Activated CD4-positive, alpha-beta T cell treated with anti-CD3 and anti-CD28 coated beads, Interleukin-2, amount 10 ng/mL, durations not matched to agents 7 days and 5 days (primary cell): ENCODE results near the gene ZFHX3. TPM values are rescaled to one million over a fixed set of nuclear protein-coding genes. Genes with fewer than 3 reads are reported as not detected.

Experiments used
- CTCF ChIA-PET: fragments of 350-600 bp; sonication (Branson Sonifier 250); formaldehyde crosslinking; loops from one replicate; lab custom pipeline; 2021; ENCODE audit warnings: antibody characterized with exemption; lab: Charles Lee
- POLR2A ChIA-PET: fragments of 350-600 bp; sonication (Branson Sonifier 250); formaldehyde crosslinking; loops from one replicate; lab custom pipeline; 2021; ENCODE audit warnings: antibody characterized with exemption; lab: Charles Lee
- DNase-seq: peaks from one replicate; pipeline ENCODE4 v3.0.0-alpha.2; 2020
- H3K27ac Mint-ChIP-seq: one replicate; pipeline ENCODE4 v1.8.0; 2021; ENCODE audit warnings: mild to moderate bottlenecking, moderate library complexity, mixed read lengths
- H3K27me3 Mint-ChIP-seq: one replicate; pipeline ENCODE4 v1.8.0; 2021; ENCODE audit warnings: mixed read lengths
- H3K36me3 Mint-ChIP-seq: one replicate; pipeline ENCODE4 v1.8.0; 2021; ENCODE audit warnings: low read depth, mixed read lengths
- H3K4me1 Mint-ChIP-seq: one replicate; pipeline ENCODE4 v1.8.0; 2021; ENCODE audit warnings: mixed read lengths
- H3K4me3 Mint-ChIP-seq: one replicate; pipeline ENCODE4 v1.8.0; 2021; ENCODE audit warnings: mild to moderate bottlenecking, moderate library complexity, mixed read lengths
- H3K9me3 Mint-ChIP-seq: one replicate; pipeline ENCODE4 v1.8.0; 2021; ENCODE audit warnings: mixed read lengths
- total RNA-seq, 2 experiments: library from RNA; stranded (reverse); gene quantifications; one replicate each; pipeline ENCODE4 v1.2.3, GENCODE V29; 2021

The ZFHX3 gene
- total RNA-seq, 2 experiments from 2014 or later: 1.5 to 1.6 TPM

DNA sequence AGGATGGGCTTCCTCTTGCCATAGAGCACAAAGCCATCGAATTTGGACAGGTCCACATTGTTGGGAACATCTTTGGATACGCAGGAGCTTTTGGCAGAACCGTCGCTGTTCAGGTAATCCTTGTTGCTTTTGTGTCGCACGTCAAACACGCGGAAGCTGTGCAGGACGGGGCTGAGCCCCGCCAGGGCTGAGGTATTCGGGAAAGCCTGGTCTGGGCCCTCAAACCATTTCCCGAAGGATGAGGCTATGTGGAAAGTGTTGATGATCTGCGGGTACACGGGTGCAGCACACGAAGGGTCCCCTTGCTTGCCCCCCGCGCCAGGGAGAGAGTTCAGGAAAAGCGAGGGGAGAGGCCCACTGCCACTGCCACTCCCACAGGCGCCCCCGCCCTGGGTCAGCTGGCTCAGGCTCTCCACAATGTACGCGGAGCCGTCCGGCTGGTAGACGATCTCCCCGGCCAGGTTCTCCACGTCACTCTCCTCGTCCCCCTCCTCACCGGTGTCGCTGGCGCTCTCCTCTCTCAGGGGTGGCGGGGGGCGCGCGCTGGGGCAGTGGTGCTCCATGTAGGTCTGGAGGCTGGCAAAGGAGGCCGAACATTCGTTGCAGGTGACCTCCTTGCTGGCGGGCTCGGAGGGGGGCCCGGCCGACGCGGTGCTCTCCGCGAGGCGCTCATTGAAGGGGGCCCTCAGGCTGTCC lies 88.5 kb downstream of the ZFHX3 start:
- Mint-ChIP-seq H3K4me1 (no peaks in the 10 kb centered on the region), H3K4me3 (no peak overlapping the region), H3K9me3 (peaks cover 4% of the 10 kb centered on the region), H3K27me3 (no peaks in the 10 kb centered on the region), H3K36me3 (no peaks in the 10 kb centered on the region), H3K27ac (no peak overlapping the region)
- ChIA-PET CTCF (no interaction called here), POLR2A (no interaction called here)
- DNase-seq: no peak

DNA sequence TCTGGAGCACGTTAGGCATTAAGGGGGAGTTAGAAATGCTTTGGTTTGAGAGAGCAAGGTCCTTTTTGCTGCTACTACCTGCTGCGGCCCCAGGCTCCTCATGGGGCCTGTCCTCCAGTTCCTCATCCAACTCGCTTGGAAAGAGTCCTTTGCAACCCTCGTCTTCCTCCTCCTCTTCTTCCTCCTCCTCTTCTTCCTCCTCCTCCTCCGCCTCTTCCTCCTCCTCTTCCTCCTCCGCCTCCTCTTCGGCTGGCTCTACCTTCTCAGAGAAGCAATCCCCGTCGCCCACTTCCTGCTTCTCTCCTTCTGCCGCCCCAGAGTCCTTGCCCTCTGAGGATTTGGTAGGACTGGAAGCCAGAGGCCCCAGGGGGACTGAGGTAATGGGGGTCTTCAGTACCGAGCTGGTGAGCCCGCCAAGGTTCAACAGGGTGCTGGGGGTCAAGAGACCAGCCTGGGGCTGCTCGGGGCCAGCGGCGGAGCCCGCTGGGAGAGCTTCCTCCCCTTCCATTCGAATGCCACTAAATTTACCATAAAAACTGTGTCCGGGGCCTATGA lies 89.3 kb downstream of the ZFHX3 start:
- Mint-ChIP-seq H3K9me3 (peaks cover 4% of the 10 kb centered on the region), H3K4me3 (no peak overlapping the region), H3K36me3 (no peaks in the 10 kb centered on the region), H3K27ac (no peak overlapping the region), H3K27me3 (no peaks in the 10 kb centered on the region), H3K4me1 (no peaks in the 10 kb centered on the region)
- POLR2A ChIA-PET: no interaction called here
- CTCF ChIA-PET: no interaction called here
- no peak for DNase-seq

DNA sequence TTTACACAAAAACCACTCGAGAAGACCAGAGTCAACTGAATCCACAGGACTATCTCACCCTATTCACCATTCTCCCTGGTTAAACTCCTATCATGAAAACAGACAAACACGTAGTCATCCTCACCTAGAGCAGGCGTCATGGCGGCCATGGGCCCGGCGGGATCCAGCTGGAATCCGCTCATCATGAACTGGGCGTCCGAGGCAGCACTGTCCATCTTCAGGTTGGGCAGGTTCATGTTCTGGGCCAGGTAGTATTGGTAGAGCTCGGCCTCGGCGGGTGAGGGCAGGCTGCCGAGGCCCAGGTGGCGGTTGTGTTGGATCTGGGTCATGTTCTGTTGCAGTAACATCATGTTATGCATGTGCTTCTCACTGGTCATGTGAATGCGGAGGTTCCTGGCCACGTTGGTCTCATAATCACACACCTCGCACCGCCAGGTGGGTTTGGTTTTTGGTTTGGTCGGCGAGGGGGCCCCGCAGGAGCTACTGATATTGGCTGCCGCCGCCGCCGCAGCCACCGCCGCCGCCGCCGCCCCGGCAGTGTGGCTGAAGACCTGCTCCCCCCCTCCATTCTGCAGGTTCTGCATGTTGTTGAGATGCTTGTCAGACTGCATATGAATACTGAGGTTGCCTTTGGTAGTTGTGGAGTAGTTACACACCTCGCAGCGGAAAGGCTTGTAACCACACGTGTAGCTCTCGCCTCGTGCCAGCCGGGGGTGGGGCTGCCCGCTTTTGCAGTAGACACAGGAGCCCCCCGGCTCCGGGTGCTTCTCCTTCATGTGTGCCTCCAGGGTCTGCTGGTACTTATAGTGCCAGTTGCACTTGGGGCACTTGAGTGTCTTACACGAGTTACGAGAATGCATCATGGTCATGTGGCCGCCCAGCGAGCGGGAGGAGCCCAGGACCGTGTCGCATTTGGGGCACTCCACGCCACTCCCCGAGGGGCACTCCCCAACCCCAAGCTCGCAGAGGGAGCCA lies 90.3 kb downstream of the ZFHX3 start:
- H3K27me3 Mint-ChIP-seq: no peaks in the 10 kb centered on the region
- no peak overlapping the region for H3K4me3 Mint-ChIP-seq
- H3K36me3 Mint-ChIP-seq: no peaks in the 10 kb centered on the region
- H3K4me1 Mint-ChIP-seq: no peaks in the 10 kb centered on the region
- no peak overlapping the region for H3K27ac Mint-ChIP-seq
- ChIA-PET POLR2A (no interaction called here), CTCF (no interaction called here)
- H3K9me3 Mint-ChIP-seq: peaks cover 4% of the 10 kb centered on the region
- DNase-seq: no peak

DNA sequence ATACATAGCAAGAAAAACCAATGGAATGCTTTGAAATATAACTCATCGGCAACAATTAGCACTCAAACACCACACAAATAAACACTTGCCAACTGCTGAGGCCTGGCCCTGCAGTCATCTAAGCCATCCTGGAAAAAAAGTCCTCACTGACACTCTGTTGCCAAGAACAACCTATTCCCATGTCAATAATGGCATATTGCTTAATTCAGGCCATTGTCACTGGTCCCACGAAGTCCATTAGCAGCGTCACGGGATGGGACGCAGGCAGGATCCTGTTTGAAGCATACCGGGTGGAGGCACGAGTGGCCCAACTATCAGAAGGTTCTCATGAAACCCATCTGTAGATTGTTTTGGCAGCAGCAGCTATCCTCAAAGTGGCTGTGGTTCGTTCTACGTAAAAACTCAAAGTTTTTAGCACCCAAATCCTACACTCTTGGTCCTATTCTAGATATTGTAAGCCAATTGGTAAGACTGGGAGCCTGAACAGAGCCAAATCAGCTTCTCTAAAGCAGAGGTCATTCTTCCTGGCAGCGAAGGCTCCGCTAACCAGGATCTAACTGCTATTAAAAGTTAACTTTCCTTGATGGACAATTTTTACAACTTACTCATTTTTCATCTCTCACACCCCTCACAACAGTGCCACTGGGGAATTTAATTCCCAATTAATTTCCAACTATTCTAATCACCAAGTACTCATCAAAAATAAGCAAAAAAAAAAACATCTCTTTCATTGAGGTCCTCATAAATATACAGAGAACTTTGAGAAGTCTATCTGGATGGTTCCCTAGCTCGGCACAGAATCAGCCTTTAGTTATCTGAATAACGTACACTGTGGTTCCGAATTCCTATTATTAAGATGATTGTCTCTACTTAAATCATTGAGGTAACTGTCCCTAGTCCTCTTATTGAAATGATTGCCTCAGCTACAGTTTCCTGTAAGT lies 91.5 kb downstream of the ZFHX3 start:
- no peak overlapping the region for H3K4me3 Mint-ChIP-seq
- H3K27me3 Mint-ChIP-seq: no peaks in the 10 kb centered on the region
- H3K27ac Mint-ChIP-seq: no peak overlapping the region
- no peak for DNase-seq
- CTCF ChIA-PET: no interaction called here
- no peaks in the 10 kb centered on the region for H3K36me3 Mint-ChIP-seq
- no peaks in the 10 kb centered on the region for H3K4me1 Mint-ChIP-seq
- H3K9me3 Mint-ChIP-seq: peaks cover 4% of the 10 kb centered on the region
- POLR2A ChIA-PET: no interaction called here

GRCh38 chr16:72952811-72953271 lies 95.1 kb downstream of the ZFHX3 start:
- Mint-ChIP-seq H3K4me1 (no peaks in the 10 kb centered on the region), H3K4me3 (no peak overlapping the region), H3K9me3 (peaks cover 4% of the 10 kb centered on the region), H3K27me3 (no peaks in the 10 kb centered on the region), H3K27ac (no peak overlapping the region), H3K36me3 (no peaks in the 10 kb centered on the region)
- no peak for DNase-seq
- CTCF ChIA-PET: no interaction called here
- POLR2A ChIA-PET: no interaction called here

- ChIA-PET POLR2A (no interaction called here), CTCF (no interaction called here)
- Mint-ChIP-seq H3K9me3 (peaks cover 3% of the 10 kb centered on the region), H3K27ac (no peak overlapping the region), H3K4me3 (no peak overlapping the region), H3K4me1 (no peaks in the 10 kb centered on the region), H3K36me3 (no peaks in the 10 kb centered on the region), H3K27me3 (no peaks in the 10 kb centered on the region)
- DNase-seq: no peak
These were observed 95.5 kb downstream of the ZFHX3 start for GRCh38 chr16:72952404-72952803.

DNA sequence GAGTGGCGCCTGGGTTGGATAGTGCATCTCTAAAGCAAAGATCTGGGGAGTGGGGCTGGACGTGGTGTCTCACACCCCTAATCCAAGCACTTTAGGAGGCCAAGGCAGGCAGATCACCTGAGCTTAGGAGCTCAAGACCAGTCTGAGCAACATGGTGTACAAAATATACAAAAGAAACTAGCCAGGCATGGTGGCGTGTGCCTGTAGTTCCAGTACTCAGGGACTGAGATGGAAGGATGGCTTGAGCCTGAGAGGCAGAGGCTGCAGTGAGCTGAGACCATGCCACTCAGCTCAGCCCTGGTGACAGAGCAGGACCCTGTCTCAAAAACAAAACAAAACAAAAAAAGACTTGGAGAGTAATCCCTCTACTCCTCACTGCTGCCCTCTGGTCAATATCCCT lies 96.0 kb downstream of the ZFHX3 start:
- H3K27ac Mint-ChIP-seq: no peak overlapping the region
- CTCF ChIA-PET: no interaction called here

DNA sequence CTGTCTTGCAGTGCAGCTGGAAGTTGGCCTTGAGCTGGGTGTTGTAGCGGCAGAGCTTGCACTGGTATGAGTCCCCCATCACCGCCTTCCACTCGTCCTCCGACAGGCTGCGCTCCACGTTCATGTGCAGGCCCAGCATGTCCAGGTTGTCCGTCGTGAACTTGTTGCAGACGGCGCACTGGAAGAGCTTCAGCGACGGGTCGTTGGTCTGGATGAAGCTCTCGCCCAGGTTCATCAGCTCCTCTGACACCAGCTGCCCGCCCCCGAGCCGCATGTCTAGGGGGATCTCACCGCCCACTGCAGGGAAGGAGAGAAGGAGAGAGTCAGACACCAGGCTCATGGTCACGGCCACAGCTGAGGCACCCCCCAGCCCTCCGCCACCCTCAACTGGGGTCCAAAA lies 97.3 kb downstream of the ZFHX3 start:
- Mint-ChIP-seq H3K4me3 (no peak overlapping the region), H3K36me3 (no peaks in the 10 kb centered on the region), H3K4me1 (no peaks in the 10 kb centered on the region), H3K27me3 (no peaks in the 10 kb centered on the region), H3K27ac (no peak overlapping the region), H3K9me3 (no peaks in the 10 kb centered on the region)
- ChIA-PET POLR2A (no interaction called here), CTCF (interaction anchor here (1.0 kb wide), 1 partner anchor 24 kb away, joined by 4 read pairs; no protein-coding TSS in a partner anchor)
- no peak for DNase-seq

More for the DNA sequence above, 96.0 kb downstream of the ZFHX3 start:
- Mint-ChIP-seq H3K9me3 (no peaks in the 10 kb centered on the region), H3K4me1 (no peaks in the 10 kb centered on the region), H3K27me3 (no peaks in the 10 kb centered on the region), H3K4me3 (no peak overlapping the region), H3K36me3 (no peaks in the 10 kb centered on the region)
- POLR2A ChIA-PET: no interaction called here
- no peak for DNase-seq

DNA sequence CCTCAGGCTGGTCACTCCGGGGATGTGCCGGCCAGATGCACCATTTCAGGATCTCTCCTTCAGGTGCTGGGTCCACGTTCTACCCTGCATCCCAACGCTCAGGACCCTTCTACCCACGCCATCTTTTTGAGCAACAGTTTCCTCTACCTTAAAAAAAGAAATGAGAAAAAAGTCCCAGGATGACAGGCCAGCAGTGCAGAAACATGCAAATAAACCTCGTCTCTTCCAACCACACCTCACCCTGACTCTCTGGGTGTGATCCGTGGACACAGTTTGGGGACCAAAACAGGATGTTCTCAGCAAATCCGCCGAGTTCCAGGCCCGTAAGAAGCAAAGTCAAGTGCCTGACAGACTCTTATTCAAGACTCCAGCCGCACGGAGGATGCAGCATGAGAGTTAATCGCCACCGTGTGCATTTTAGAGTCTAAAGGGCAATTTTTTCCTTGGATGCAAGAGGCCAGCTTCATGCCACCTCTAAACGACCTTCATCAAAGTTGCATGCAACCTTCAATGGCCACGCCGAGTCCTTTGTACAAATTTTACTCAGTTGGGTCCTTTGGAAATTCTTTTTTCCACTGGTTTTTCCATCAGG lies 99.6 kb downstream of the ZFHX3 start:
- Mint-ChIP-seq H3K27ac (no peak overlapping the region), H3K4me1 (no peaks in the 10 kb centered on the region), H3K9me3 (no peaks in the 10 kb centered on the region), H3K36me3 (no peaks in the 10 kb centered on the region), H3K4me3 (no peak overlapping the region), H3K27me3 (peaks cover 7% of the 10 kb centered on the region)
- ChIA-PET CTCF (no interaction called here), POLR2A (no interaction called here)
- DNase-seq: no peak

DNA sequence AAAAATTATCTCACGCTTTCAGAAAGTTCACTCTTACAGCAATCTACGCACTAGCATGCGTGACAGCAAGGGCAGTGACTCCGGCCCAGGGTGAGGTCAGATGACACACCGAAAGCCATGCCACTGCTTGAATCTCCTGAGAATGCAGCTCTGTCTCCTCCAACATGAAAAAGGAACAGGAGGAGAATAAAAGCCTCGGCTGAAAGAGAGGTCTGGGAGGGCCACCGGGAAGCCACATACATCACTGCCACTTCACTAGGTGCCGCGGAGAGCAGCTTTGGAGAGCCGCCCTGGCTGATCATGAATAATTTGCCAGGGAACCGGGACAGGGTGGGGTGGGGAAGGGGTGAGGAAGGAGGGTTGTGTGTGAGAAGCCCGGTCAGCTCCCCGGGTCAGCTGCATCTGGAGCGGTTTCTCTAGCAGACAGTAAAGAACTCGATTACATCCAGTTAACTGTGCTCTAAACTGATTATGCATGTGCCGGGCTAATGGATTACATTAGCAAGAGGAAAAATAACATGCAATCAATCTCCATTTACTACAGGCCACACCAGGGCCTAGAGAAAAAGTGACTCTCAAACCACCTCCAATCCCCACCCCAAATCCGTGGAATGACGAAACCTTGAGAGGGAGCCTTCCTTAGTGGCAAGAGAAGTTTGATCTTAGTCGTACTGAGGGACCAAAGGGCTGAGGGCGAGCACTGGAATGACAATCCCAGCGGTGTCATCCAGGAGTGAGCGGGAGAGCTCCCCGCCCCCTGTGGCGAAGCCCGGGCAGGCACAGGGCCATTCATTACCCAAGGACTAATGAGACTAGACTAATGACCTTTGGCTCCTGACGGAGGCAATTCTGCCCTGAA lies 100.3 kb downstream of the ZFHX3 start:
- no peaks in the 10 kb centered on the region for H3K4me1 Mint-ChIP-seq
- no peaks in the 10 kb centered on the region for H3K36me3 Mint-ChIP-seq
- no peaks in the 10 kb centered on the region for H3K9me3 Mint-ChIP-seq
- H3K4me3 Mint-ChIP-seq: no peak overlapping the region
- ChIA-PET CTCF (no interaction called here), POLR2A (no interaction called here)
- no peak for DNase-seq
- no peak overlapping the region for H3K27ac Mint-ChIP-seq
- H3K27me3 Mint-ChIP-seq: peaks cover 7% of the 10 kb centered on the region

DNA sequence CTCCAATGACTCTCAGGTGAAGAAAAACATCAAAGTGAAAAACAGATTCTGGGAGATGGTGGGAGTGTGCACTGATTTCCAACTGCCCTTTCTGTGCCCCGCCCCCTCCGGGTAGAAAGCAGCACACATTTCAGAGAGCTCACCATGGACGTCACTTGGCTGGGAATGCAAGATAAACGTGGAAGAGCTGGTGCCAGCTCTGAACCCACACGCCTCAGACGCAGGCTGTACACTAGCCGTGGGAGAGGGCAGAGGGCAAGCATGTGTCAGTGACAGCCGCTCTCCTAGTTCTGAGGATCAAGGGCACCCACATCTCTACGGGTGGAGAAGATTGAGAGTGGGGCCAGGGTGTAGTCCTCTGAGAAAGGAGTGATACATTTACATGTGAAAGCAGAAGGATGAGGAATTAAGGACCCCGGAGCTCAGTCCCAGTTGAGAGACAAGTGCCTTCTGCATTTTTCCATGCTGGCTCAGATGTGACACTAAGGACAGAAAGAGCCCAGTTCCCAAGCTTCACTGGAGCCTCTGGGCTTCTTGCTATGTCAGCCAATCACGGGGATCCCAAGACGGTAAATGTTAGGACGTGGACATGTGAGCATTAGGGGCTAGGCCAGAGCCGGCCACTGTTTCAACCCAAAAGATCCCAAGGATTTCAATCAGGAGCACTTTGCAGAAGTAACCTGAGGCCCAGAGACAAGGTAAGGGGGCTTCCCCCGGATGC lies 101.3 kb downstream of the ZFHX3 start:
- no peak for DNase-seq
- Mint-ChIP-seq H3K4me3 (no peak overlapping the region), H3K27me3 (peaks cover 12% of the 10 kb centered on the region), H3K36me3 (no peaks in the 10 kb centered on the region), H3K4me1 (no peaks in the 10 kb centered on the region), H3K9me3 (no peaks in the 10 kb centered on the region), H3K27ac (no peak overlapping the region)
- ChIA-PET CTCF (no interaction called here), POLR2A (no interaction called here)
